ENCODE measurements around the gene LAG3.

Gene LAG3

DNA sequence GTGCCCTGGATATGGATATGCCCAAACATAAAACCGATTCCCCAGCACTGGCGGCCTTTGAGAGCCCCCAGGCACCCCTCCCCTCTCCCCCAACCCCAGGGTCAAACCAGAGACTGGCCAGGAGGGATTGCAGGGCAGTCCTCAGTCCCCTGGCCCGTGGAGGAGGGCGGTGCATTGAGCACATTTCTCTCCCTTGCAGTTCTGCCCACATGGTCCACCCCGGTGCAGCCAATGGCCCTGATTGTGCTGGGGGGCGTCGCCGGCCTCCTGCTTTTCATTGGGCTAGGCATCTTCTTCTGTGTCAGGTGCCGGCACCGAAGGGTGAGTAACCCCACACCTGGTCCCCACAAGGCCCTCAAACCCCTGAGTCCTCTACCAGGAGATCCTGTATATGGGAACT lies 45.9 kb downstream of the LAG3 start:
- Histone ChIP-seq H3K79me2 (ENCODE audit: insufficient read depth, low read length) (no peaks in the 10 kb centered on the region), H3F3A (ENCODE audit: low read depth) (no peaks in the 10 kb centered on the region), H2AFZ (ENCODE audit: low read length) (no peak overlapping the region), H3K9me3 (ENCODE audit: insufficient read depth, low read depth, low read length) (no peaks in the 10 kb centered on the region), H3K27me3 (ENCODE audit: insufficient read depth, low read length, poor library complexity, severe bottlenecking) (no peaks in the 10 kb centered on the region), H3K4me1 (ENCODE audit: insufficient read depth, low read length, poor library complexity, severe bottlenecking) (peaks cover 38% of the 10 kb centered on the region), H3K9me2 (replicated peaks; ENCODE audit: low read depth, low read length) (no peaks in the 10 kb centered on the region), H3K36me3 (ENCODE audit: insufficient read depth, low read length) (no peaks in the 10 kb centered on the region), H3K9ac (ENCODE audit: low read depth, low read length, poor library complexity, severe bottlenecking) (no peak overlapping the region), H3K4me2 (ENCODE audit: low read depth, low read length, poor library complexity, severe bottlenecking) (no peak overlapping the region), H4K20me1 (ENCODE audit: insufficient read depth, low read length, poor library complexity, severe bottlenecking) (no peaks in the 10 kb centered on the region), H3K4me3 (ENCODE audit: low read length, poor library complexity, severe bottlenecking) (no peak overlapping the region)
- no peak for TF ChIP-seq EZH2phosphoT487 (IDR thresholded peaks at IDR 0.05; ENCODE audit: borderline replicate concordance)
- TF ChIP-seq, protein P1, sequence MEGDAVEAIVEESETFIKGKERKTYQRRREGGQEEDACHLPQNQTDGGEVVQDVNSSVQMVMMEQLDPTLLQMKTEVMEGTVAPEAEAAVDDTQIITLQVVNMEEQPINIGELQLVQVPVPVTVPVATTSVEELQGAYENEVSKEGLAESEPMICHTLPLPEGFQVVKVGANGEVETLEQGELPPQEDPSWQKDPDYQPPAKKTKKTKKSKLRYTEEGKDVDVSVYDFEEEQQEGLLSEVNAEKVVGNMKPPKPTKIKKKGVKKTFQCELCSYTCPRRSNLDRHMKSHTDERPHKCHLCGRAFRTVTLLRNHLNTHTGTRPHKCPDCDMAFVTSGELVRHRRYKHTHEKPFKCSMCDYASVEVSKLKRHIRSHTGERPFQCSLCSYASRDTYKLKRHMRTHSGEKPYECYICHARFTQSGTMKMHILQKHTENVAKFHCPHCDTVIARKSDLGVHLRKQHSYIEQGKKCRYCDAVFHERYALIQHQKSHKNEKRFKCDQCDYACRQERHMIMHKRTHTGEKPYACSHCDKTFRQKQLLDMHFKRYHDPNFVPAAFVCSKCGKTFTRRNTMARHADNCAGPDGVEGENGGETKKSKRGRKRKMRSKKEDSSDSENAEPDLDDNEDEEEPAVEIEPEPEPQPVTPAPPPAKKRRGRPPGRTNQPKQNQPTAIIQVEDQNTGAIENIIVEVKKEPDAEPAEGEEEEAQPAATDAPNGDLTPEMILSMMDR (conservative IDR thresholded peaks at IDR 0.05; ENCODE audit: low read length): no peak

DNA sequence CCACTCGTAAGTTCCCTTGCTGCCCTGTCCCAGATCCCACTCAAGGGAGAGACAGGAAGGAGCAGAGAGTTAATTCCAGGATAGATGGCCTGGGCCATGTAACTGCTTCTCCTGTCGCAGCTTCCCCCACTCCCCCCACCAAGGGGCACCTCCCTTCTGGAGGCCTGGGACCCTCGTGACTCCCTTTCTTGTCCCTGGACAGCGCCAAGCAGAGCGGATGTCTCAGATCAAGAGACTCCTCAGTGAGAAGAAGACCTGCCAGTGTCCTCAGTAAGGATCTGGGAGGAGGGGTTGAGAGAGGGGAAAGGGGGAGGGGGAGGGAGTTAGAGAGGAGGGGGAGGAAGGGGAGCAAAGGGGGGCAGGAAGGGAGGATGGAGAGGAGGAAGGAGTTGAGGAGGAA lies 46.3 kb downstream of the LAG3 start:
- H3K4me3 ChIP-seq (ENCODE audit: low read length, poor library complexity, severe bottlenecking): no peak overlapping the region
- no peaks in the 10 kb centered on the region for H3K9me3 ChIP-seq (ENCODE audit: insufficient read depth, low read depth, low read length)
- TF ChIP-seq EZH2phosphoT487 (IDR thresholded peaks at IDR 0.05; ENCODE audit: borderline replicate concordance): no peak
- TF ChIP-seq, protein P1 (conservative IDR thresholded peaks at IDR 0.05; ENCODE audit: low read length): no peak
- no peaks in the 10 kb centered on the region for H4K20me1 ChIP-seq (ENCODE audit: insufficient read depth, low read length, poor library complexity, severe bottlenecking)
- H3K27me3 ChIP-seq (ENCODE audit: insufficient read depth, low read length, poor library complexity, severe bottlenecking): no peaks in the 10 kb centered on the region
- no peak overlapping the region for H2AFZ ChIP-seq (ENCODE audit: low read length)
- no peak overlapping the region for H3K4me2 ChIP-seq (ENCODE audit: low read depth, low read length, poor library complexity, severe bottlenecking)
- H3K9ac ChIP-seq (ENCODE audit: low read depth, low read length, poor library complexity, severe bottlenecking): no peak overlapping the region
- no peaks in the 10 kb centered on the region for H3F3A ChIP-seq (ENCODE audit: low read depth)
- no peaks in the 10 kb centered on the region for H3K9me2 ChIP-seq (replicated peaks; ENCODE audit: low read depth, low read length)
- peaks cover 38% of the 10 kb centered on the region for H3K4me1 ChIP-seq (ENCODE audit: insufficient read depth, low read length, poor library complexity, severe bottlenecking)
- no peaks in the 10 kb centered on the region for H3K79me2 ChIP-seq (ENCODE audit: insufficient read depth, low read length)
- H3K36me3 ChIP-seq (ENCODE audit: insufficient read depth, low read length): no peaks in the 10 kb centered on the region

DNA sequence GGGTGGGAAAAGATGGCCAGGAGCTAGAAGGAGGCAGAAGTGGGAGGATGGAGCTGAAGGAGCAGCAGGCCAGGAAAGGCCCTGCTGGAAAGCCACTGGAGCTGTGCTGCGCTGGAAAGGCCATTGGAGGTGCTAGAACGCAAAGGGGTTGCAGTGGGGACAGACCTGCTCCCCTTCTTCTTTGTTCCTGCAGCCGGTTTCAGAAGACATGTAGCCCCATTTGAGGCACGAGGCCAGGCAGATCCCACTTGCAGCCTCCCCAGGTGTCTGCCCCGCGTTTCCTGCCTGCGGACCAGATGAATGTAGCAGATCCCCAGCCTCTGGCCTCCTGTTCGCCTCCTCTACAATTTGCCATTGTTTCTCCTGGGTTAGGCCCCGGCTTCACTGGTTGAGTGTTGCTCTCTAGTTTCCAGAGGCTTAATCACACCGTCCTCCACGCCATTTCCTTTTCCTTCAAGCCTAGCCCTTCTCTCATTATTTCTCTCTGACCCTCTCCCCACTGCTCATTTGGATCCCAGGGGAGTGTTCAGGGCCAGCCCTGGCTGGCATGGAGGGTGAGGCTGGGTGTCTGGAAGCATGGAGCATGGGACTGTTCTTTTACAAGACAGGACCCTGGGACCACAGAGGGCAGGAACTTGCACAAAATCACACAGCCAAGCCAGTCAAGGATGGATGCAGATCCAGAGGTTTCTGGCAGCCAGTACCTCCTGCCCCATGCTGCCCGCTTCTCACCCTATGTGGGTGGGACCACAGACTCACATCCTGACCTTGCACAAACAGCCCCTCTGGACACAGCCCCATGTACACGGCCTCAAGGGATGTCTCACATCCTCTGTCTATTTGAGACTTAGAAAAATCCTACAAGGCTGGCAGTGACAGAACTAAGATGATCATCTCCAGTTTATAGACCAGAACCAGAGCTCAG lies 47.0 kb downstream of the LAG3 start:
- Histone ChIP-seq H3K79me2 (ENCODE audit: insufficient read depth, low read length) (no peaks in the 10 kb centered on the region), H3K9me2 (replicated peaks; ENCODE audit: low read depth, low read length) (no peaks in the 10 kb centered on the region), H3K9ac (ENCODE audit: low read depth, low read length, poor library complexity, severe bottlenecking) (no peak overlapping the region), H4K20me1 (ENCODE audit: insufficient read depth, low read length, poor library complexity, severe bottlenecking) (no peaks in the 10 kb centered on the region), H3K4me3 (ENCODE audit: low read length, poor library complexity, severe bottlenecking) (no peak overlapping the region), H3K27me3 (ENCODE audit: insufficient read depth, low read length, poor library complexity, severe bottlenecking) (no peaks in the 10 kb centered on the region), H3K36me3 (ENCODE audit: insufficient read depth, low read length) (no peaks in the 10 kb centered on the region), H3K4me2 (ENCODE audit: low read depth, low read length, poor library complexity, severe bottlenecking) (no peak overlapping the region), H3F3A (ENCODE audit: low read depth) (no peaks in the 10 kb centered on the region), H2AFZ (ENCODE audit: low read length) (no peak overlapping the region), H3K9me3 (ENCODE audit: insufficient read depth, low read depth, low read length) (no peaks in the 10 kb centered on the region), H3K4me1 (ENCODE audit: insufficient read depth, low read length, poor library complexity, severe bottlenecking) (peaks cover 38% of the 10 kb centered on the region)
- TF ChIP-seq, protein P1 (conservative IDR thresholded peaks at IDR 0.05; ENCODE audit: low read length): no peak
- no peak for TF ChIP-seq EZH2phosphoT487 (IDR thresholded peaks at IDR 0.05; ENCODE audit: borderline replicate concordance)

All from Loucy (cell line).